PC-9 (cell line): ENCODE data around the gene DENND2A. TPM values are rescaled to one million over a fixed set of nuclear protein-coding genes. Genes with fewer than 3 reads are reported as not detected.

Source experiments
- total RNA-seq: library from RNA; stranded (reverse); gene quantifications from 2 replicates; pipeline ENCODE4 v1.2.3, GENCODE V29; 2021

The DENND2A gene
- total RNA-seq, 1 experiment from 2014 or later: 4.2 TPM

Other genes with a start within 250 kb of the DENND2A start
- gene SLC37A3, start 242.3 kb downstream of the DENND2A start, total RNA-seq: 42.4 and 54.8 TPM in 2 replicates
- gene RAB19, start 236.8 kb downstream of the DENND2A start, total RNA-seq: 7.8 and 9.1 TPM in 2 replicates
- 166 and 182 TPM in 2 replicates for gene MKRN1, start 161.3 kb downstream of the DENND2A start, total RNA-seq
- 35.3 and 41.7 TPM in 2 replicates for gene ADCK2, start 32.1 kb upstream of the DENND2A start, total RNA-seq
- gene NDUFB2, start 55.9 kb upstream of the DENND2A start, total RNA-seq: 180 and 199 TPM in 2 replicates